Myocyte (in vitro differentiated cells): ENCODE measurements around the gene SIGLEC14. TPM values are rescaled to one million over a fixed set of nuclear protein-coding genes. Genes with fewer than 3 reads are reported as not detected.

ENCODE experiments used
- DNase-seq: peaks from one replicate; pipeline ENCODE4 v3.0.0-alpha.2; 2012; ENCODE audit warnings: low read depth
- total RNA-seq: library from RNA; depleted of rRNA; stranded (reverse); fragments of >200 nt; gene quantifications from 2 replicates; pipeline ENCODE4 v1.2.3, GENCODE V29; 2014

Gene SIGLEC14
- total RNA-seq, 1 donor from 2014 or later, result not detected

- DNase-seq, result no peak
These were observed 19.9 kb downstream of the SIGLEC14 start for GRCh38 chr19:51626675-51627074.

GRCh38 chr19:51621178-51621577 lies 25.4 kb downstream of the SIGLEC14 start:
- no peak for DNase-seq

GRCh38 chr19:51615991-51616390 lies 30.6 kb downstream of the SIGLEC14 start:
- DNase-seq, result no peak

GRCh38 chr19:51614789-51615188 lies 31.8 kb downstream of the SIGLEC14 start:
- DNase-seq, result no peak

- DNase-seq, result no peak
These were observed 36.0 kb downstream of the SIGLEC14 start for GRCh38 chr19:51610576-51610975.

GRCh38 chr19:51607920-51608562 lies 38.6 kb downstream of the SIGLEC14 start:
- DNase-seq, result peak; percentile 79

- no peak for DNase-seq
These were observed 39.5 kb downstream of the SIGLEC14 start for GRCh38 chr19:51607077-51607476.

GRCh38 chr19:51602189-51602854 lies 44.3 kb downstream of the SIGLEC14 start:
- no peak for DNase-seq

- DNase-seq, result no peak
These were observed 45.6 kb downstream of the SIGLEC14 start for GRCh38 chr19:51600940-51601580.

- DNase-seq, result no peak
These were observed 47.5 kb downstream of the SIGLEC14 start for GRCh38 chr19:51599084-51599483.

- no peak for DNase-seq
These were observed 48.3 kb downstream of the SIGLEC14 start for GRCh38 chr19:51598159-51598915.

- no peak for DNase-seq
These were observed 51.1 kb downstream of the SIGLEC14 start for GRCh38 chr19:51595190-51596175.

GRCh38 chr19:51594774-51595109 lies 51.9 kb downstream of the SIGLEC14 start:
- no peak for DNase-seq

GRCh38 chr19:51593969-51594773 lies 52.5 kb downstream of the SIGLEC14 start:
- DNase-seq, result peak; percentile 98

- no peak for DNase-seq
These were observed 53.3 kb downstream of the SIGLEC14 start for GRCh38 chr19:51593138-51593890.
